Measurements from ENCODE around the gene UCK2.

DNA sequence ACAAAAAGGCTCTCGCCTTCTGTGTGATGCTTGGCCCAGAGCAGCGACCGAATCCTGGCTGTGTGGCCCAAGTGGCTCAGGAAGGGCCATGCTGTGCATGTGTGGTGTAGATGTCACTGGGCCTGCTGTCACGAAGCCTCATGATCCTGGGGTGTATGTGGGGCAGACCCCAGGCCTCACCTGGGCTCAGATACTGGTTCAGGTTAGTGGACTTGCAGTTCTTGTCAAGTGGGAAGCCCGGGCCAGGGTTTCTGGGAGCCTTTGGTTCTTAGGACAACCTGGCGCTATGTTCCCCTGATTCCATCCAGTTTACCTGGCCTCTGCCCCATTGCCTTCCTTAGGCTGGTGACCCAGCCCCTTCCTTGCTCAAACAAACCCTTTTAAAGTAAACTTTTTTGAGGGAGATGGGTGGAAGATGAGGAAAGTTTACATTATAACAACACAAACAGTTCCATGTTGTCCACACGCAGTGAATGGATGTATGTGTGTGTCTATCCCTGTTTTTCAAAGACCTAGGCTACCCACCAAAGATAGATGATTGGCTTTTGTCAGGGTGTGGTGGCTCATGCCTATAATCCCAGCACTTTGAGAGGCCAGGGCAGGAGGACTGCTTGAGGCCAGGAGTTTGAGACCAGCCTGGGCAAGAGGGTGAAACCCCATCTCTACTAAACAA lies 84.3 kb downstream of the UCK2 start:
- TF ChIP-seq, protein P1, sequence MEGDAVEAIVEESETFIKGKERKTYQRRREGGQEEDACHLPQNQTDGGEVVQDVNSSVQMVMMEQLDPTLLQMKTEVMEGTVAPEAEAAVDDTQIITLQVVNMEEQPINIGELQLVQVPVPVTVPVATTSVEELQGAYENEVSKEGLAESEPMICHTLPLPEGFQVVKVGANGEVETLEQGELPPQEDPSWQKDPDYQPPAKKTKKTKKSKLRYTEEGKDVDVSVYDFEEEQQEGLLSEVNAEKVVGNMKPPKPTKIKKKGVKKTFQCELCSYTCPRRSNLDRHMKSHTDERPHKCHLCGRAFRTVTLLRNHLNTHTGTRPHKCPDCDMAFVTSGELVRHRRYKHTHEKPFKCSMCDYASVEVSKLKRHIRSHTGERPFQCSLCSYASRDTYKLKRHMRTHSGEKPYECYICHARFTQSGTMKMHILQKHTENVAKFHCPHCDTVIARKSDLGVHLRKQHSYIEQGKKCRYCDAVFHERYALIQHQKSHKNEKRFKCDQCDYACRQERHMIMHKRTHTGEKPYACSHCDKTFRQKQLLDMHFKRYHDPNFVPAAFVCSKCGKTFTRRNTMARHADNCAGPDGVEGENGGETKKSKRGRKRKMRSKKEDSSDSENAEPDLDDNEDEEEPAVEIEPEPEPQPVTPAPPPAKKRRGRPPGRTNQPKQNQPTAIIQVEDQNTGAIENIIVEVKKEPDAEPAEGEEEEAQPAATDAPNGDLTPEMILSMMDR (IDR thresholded peaks at IDR 0.05; ENCODE audit: extremely low read depth in 1 of 2, insufficient read depth in 1 of 2, low read depth in 1 of 2, low read length in 2 of 2), result no peak
- TF ChIP-seq POLR2A (IDR thresholded peaks at IDR 0.05; ENCODE audit: low read depth, low read length), result no peak
- no peak for TF ChIP-seq POLR2AphosphoS5 (IDR thresholded peaks at IDR 0.05; ENCODE audit: insufficient read depth, low read depth, low read length)
- no peak for TF ChIP-seq JUN (IDR thresholded peaks at IDR 0.05; ENCODE audit: borderline replicate concordance, insufficient read depth, insufficient read length, low read depth)
- no peak for TF ChIP-seq EZH2 (IDR thresholded peaks at IDR 0.05; ENCODE audit: borderline replicate concordance, low read depth, low read length, severe bottlenecking)
- TF ChIP-seq, protein P2, sequence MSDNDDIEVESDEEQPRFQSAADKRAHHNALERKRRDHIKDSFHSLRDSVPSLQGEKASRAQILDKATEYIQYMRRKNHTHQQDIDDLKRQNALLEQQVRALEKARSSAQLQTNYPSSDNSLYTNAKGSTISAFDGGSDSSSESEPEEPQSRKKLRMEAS (IDR thresholded peaks at IDR 0.05; ENCODE audit: insufficient read depth, insufficient read length), result no peak
- no peak for TF ChIP-seq FOS (IDR thresholded peaks at IDR 0.05; ENCODE audit: borderline replicate concordance, insufficient read depth, low read length)
- TF ChIP-seq MYC (IDR thresholded peaks at IDR 0.05; ENCODE audit: low read depth, low read length), result no peak
